ENCODE data around the gene JAKMIP1.

JAKMIP1 gene

GRCh38 chr4:5992171-5992827, 208.1 kb downstream of the JAKMIP1 start:
- no peak for TF ChIP-seq CTCF (IDR thresholded peaks at IDR 0.05; ENCODE audit: insufficient read depth, low read depth, low read length, missing control alignments)
- H3K4me3 ChIP-seq (ENCODE audit: low read length): no peak overlapping the region
- DNase-seq (ENCODE audit: low read depth): no peak

GRCh38 chr4:5991405-5991804, 208.9 kb downstream of the JAKMIP1 start:
- no peak for DNase-seq (ENCODE audit: low read depth)
- no peak for TF ChIP-seq CTCF (IDR thresholded peaks at IDR 0.05; ENCODE audit: insufficient read depth, low read depth, low read length, missing control alignments)
- no peak overlapping the region for H3K4me3 ChIP-seq (ENCODE audit: low read length)

- H3K4me3 ChIP-seq (ENCODE audit: low read length): no peak overlapping the region
- TF ChIP-seq CTCF (IDR thresholded peaks at IDR 0.05; ENCODE audit: insufficient read depth, low read depth, low read length, missing control alignments): no peak
- no peak for DNase-seq (ENCODE audit: low read depth)
Observed at GRCh38 chr4:5990446-5991160, 209.7 kb downstream of the JAKMIP1 start.

GRCh38 chr4:5989236-5990225, 210.8 kb downstream of the JAKMIP1 start:
- TF ChIP-seq CTCF (IDR thresholded peaks at IDR 0.05; ENCODE audit: insufficient read depth, low read depth, low read length, missing control alignments): no peak

DNA sequence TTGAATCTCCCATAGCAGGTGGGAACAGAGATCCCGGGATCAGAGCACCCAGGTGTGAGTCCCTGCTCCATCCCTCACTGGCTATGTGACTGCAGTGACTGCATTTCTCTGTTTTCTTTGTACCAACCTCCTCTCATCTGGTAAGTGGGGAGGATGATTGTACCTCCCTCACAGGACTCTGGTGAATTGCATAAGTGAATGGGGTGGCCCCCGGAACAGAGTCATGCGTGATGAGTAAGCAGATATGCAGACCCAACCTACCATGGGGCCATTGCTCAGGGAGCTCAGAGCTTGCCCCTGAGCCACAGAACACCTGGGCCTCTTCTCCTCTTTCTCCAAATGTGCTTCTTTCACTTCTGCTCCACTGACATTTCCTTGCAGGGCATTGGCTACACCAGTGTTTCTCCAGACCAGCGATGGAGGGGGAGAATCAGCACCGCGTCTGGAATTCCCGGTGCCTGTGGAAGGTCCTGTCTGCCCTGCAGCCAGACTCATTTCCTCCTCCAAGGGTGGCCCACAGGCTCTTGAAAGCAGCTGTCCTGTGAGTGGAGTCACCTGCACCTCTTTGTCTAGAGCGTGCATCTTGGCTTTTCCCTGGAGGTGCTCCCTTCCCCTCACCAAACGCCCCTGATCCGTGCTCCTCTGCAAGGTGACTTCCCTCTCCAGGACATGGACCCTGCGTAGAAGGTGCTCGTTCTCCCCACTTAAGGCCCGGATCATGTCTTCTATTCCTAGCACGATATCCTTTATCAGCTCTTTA, 212.1 kb downstream of the JAKMIP1 start:
- DNase-seq (ENCODE audit: low read depth): no peak
- H3K4me3 ChIP-seq (ENCODE audit: low read length): no peak overlapping the region
- no peak for TF ChIP-seq CTCF (IDR thresholded peaks at IDR 0.05; ENCODE audit: insufficient read depth, low read depth, low read length, missing control alignments)

More at GRCh38 chr4:5989236-5990225, 210.8 kb downstream of the JAKMIP1 start:
- DNase-seq (ENCODE audit: low read depth): no peak
- no peak overlapping the region for H3K4me3 ChIP-seq (ENCODE audit: low read length)

GRCh38 chr4:5984843-5985242, 215.5 kb downstream of the JAKMIP1 start:
- no peak for DNase-seq (ENCODE audit: low read depth)
- no peak overlapping the region for H3K4me3 ChIP-seq (ENCODE audit: low read length)
- no peak for TF ChIP-seq CTCF (IDR thresholded peaks at IDR 0.05; ENCODE audit: insufficient read depth, low read depth, low read length, missing control alignments)
